GM19240 (cell line): ENCODE data around the gene USP7.
"Not testable (repeated sequence)": the region's sequence is repeated elsewhere in the genome, so short reads cannot be mapped to it uniquely, and the experiment has no call there.

ENCODE experiments used
- DNase-seq: peaks from one replicate; pipeline ENCODE4 v3.0.0; 2011; ENCODE audit warnings: low spot score; ENCODE audit not compliant: insufficient read length

Gene USP7

DNA sequence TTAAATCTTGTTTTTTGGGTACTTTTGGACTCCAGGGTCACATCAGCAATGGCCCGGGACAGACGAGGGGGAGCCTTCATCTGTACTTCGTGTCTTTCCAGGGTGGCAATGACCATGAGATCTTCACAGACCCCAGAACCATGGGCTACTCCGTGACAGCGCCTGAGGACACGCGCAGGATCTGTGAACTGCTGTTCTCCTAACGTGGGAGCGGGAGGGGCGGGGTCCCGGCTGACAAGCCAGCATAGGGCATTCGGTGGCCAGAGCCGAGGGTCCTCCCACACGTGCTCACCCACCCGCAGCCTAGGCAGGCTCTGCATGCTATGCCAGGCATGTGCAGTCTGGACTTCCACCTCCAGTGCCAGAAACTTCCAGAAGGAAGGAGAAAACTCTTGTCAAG is 116.1 kb downstream of the USP7 start:
- no peak for DNase-seq

DNA sequence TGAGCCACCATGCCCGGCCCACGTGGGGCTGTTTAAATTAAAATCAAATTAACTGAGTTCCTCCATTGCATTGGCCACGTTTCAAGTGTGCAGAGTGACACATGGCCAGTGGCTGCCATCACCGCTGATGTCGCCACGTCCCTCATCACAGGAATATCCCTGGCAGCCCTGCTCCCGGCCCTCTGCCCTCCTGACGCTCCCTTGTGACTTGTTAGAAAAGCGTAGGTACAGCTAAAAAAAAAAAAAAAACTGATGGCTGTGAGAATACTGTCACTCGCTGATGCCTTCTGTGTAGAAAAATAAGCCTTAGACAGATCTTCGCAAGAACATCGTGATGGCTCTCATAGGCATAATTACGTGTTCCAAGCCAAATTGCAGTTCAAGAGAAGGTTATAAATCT is 116.6 kb downstream of the USP7 start:
- no peak for DNase-seq

DNA sequence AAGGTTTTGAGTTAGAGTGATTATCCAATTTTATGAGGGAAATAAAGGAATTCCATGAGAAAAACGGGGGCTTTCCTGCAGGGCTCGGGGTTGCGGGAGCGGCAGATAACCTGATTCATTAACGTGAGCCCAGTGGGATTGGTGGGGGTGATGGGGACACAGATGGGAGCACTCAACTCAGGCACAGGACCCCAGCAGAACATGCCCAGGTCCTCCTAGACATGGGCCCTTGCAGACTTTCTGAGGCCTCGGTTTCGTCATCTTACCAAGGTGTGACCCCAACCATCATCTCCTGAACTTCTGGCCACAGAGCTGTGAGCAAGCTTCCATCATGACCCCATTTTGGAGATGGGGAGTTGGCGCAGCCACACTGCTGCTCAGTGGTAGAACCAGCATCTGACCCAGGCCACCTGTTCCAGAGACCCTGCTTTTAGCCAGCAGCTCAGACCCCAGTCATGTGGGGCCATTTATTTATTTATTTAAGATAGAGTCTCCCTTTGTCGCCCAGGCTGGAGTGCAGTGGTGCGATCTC is 117.2 kb downstream of the USP7 start:
- no peak for DNase-seq

DNA sequence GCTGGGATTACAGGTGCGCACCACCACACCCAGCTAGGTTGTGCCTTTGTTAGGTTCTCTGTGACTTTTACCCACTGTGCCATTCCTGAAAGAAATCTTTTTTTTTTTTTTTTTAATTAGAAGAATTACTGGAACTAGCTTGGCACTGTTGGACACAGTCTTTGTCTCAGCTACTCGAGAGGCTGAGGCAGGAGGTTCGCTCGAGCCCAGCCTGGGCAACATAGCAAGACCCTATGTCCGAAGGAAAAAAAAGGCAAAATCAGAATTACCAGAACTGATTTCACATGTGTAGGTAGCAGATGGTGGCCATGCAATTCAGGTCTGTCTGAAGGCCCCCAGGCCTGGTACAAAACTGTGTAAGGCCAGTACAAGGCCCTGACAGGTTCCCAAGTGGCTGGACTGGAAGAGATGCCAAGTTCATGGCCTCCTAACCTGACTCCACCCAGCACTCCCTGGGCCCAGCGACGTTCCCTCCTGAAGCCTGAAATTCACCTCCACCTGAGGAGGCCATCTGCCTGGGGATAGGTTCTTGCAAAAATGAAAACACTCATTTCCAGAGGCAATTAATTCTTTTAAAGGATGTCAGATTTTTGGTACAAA is 117.9 kb downstream of the USP7 start:
- DNase-seq: no peak

DNA sequence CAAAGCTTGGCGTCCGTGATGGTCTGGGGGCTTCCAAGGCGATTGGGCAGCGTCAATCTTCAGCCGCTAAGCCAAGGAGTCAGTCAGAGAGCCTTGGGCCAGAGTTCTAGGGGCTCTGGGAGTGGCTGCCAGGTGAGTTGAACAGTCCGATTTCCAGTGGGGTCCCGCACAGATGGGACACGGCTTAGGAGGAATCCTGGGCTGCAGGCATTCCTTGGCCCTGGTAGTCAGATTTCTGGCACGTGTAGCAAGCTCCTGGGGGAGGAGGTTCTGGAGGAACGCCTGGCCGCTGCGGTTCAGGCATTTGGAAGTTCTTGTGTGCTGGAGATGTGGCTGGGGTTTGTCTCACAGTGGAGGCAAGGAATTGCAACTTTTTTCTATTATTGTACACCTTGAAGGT is 120.4 kb downstream of the USP7 start:
- not testable (repeated sequence) for DNase-seq
